ENCODE measurements around the gene POU2F2. TPM values are rescaled to one million over a fixed set of nuclear protein-coding genes. Genes with fewer than 3 reads are reported as not detected.
A peak's percentile ranks its signal among the peaks of the same experiment; 100 is the strongest.
"Not testable (repeated sequence)": the region's sequence is repeated elsewhere in the genome, so short reads cannot be mapped to it uniquely, and the experiment has no call there.

Gene POU2F2
- total RNA-seq, 1 experiment from 2014 or later, result not detected

DNA sequence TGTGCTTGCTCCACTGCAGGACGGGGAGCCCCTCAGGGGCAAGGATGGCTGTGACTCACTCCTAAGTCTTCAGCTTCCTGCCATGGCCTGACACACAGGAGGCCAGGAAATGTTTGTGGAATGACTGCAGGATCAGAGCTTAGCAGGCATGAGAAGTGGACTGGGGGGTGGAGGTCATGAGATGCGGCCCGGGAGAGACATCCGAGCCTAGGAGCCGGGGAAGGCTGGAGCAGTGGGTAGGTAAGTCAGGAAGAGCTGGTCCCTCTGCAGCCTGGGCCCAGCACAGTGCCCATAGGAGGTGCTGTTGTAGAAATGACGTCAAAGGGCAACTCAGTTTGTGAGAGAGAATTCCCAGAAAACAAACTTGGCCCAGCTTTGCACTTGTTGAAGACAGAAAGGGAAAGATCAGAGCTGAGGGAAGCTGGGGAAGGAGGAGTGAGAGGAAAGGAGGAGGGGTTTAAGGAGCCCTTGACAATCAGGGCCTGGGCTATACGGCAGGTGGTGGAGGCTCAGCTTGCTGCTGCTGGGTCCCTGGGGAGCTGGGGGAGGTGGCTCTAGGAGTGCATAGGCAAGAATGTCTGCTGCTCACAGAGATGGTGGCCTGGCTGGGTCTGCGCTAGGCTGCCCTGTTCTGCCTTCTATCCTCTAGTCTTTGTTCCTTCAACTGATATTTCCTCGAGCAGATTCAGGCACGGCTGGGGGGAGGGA is 18.5 kb downstream of the POU2F2 start:
- in situ Hi-C loops (cut with HindIII; ENCODE audit: low pct_unique_long_range_greater_than_20kb, low sequenced_read_pairs), result loop anchor here (25.0 kb wide), 1 partner anchor 324 kb away; the partner anchor contains the start of genes CXCL17 and LIPE
- peak; percentile 68 for DNase-seq (ENCODE audit: low read depth)

DNA sequence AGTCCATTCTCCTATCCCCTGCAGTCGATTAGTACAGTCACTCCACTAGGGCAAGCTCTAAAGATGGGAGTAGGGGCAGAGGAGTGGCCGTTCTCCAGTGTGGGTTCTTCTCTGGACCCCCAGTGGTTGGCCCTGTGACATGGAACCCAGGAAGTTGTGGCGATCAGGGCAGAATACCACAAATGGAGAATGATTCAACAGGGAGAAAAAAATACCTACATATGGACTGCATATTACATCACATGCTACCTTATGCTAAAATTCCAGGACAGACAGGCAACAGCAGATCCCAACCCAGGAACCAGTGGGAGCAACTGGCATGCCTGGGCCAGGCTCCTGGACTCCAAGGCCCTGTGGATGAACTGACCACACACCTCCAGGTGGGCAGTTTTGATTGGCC is 20.4 kb downstream of the POU2F2 start:
- no peak for DNase-seq (ENCODE audit: low read depth)
- in situ Hi-C loops (cut with HindIII; ENCODE audit: low pct_unique_long_range_greater_than_20kb, low sequenced_read_pairs), result loop anchor here (25.0 kb wide), 1 partner anchor 325 kb away; the partner anchor contains the start of genes CXCL17 and LIPE

DNA sequence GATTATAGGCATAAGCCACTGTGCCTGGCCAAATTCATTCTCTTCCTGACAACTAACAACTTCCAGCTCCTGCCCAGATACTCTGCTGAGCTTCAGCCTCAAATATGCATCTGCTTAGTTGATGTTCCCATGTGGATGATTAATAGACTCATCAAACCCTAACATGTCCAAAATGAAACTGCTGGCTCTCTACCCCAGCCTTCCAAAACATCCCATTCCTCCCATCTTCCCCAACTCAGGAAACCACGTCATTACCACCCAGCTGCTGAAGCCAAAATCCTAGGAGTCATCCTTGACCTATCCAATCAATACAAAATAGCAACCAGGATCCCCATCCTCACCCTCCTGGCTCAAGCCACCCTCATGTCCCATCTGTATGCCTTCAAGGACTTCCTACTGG is 20.9 kb downstream of the POU2F2 start:
- no peak for DNase-seq (ENCODE audit: low read depth)
- in situ Hi-C loops (cut with HindIII; ENCODE audit: low pct_unique_long_range_greater_than_20kb, low sequenced_read_pairs), result loop anchor here (25.0 kb wide), 1 partner anchor 326 kb away; the partner anchor contains the start of genes CXCL17 and LIPE

DNA sequence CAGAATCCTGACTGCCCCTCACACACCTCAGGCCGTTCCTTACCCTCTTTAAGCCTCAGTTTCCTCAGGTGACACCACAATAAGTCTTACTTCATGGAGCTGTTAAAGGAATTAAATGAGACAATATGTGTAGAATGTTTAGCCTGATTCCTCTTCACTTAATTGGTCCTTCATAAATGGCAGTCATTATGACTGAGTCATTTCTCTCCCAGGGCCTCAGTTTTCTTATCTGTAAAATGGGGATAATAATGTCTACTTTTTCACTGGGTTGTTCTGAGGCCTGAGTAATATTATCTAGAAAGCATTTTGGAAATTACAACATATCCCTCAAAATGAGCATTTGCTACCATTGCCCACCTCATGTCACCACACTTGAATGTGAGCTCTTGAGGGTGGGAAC is 21.6 kb downstream of the POU2F2 start:
- in situ Hi-C loops (cut with HindIII; ENCODE audit: low pct_unique_long_range_greater_than_20kb, low sequenced_read_pairs), result loop anchor here (25.0 kb wide), 1 partner anchor 327 kb away; the partner anchor contains the start of genes CXCL17 and LIPE
- no peak for DNase-seq (ENCODE audit: low read depth)

DNA sequence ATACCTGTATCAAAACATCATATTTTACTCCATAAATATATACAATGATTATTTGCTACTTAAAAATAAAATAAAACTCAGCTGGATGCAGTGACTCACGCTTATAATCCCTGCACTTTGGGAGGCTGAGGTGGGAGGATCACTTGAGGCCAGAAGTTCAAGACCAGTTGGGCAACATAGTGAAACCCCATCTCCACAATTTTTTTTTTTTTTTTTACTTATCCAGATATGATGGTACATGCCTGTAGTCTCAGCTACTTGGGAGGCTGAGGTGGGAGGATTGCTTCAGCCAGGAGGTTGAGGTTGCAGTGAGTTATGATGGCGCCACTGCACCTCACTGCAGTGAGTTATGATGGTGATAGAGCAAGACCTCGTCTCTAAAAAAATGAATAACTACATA is 22.4 kb downstream of the POU2F2 start:
- no peak for DNase-seq (ENCODE audit: low read depth)
- in situ Hi-C loops (cut with HindIII; ENCODE audit: low pct_unique_long_range_greater_than_20kb, low sequenced_read_pairs), result loop anchor here (25.0 kb wide), 1 partner anchor 327 kb away; the partner anchor contains the start of genes CXCL17 and LIPE

DNA sequence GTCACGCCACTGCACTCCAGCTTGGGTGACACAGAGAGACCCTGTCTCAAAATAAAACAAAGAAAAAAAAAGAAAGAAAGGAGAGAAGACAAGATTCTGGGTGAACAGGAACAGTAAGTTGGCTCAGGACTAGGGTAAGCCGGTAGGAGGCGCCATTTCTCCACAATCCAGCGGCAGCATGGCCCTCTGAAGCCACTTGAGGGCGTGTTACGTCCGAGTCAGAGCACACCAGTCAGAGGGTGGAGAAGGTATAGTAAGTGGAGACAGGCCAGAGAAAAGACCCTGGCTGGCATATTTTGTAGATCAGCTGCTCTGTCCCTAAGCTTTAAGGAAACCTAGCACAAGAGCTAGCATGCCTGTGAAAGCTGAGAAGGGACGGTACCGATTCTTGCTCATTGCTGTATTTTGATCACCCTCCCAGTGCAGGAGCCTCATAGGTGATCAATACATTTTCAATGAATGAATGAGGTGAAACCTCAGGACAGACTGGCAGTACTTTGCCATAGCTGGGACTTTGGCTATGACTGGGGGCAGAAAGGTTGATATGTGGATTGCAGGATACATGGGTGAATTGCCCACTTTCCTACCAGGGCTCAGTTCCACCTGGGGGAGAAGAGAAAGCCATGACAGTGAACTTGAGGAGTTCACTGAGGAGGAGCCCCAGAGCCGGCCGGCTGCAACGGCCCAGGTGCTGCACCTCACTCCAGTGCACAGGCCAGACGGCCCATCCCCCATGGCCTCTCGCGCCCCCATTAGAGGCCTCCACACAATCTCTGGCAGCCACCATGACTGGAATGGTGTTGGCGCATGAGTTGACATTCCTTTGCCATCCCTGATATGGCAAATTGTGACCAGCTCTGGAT is 23.5 kb downstream of the POU2F2 start:
- in situ Hi-C loops (cut with HindIII; ENCODE audit: low pct_unique_long_range_greater_than_20kb, low sequenced_read_pairs), result loop anchor here (25.0 kb wide), 1 partner anchor 329 kb away; the partner anchor contains the start of genes CXCL17 and LIPE
- DNase-seq (ENCODE audit: low read depth), result peak; percentile 59

DNA sequence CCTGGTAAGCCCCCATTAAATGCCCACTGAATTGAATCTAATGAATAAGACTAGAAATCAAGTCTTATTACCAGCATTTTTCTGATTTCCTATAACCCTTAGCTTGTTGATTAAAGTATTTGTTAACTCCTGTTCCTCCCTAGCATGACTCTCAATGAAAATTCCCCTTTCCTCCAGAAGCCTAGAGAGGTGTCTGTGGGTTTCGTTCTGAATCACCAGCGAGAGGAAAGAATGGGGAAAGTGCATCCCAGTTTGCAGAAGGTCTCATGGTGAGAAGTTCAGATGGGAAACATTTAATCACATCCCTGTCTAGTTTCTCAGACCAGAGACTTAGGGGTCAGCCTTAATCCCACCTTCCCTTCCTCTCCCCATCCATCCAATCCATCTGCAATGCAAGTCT is 26.9 kb downstream of the POU2F2 start:
- in situ Hi-C loops (cut with HindIII; ENCODE audit: low pct_unique_long_range_greater_than_20kb, low sequenced_read_pairs), result loop anchor here (25.0 kb wide), 1 partner anchor 332 kb away; the partner anchor contains the start of genes CXCL17 and LIPE
- DNase-seq (ENCODE audit: low read depth), result no peak

DNA sequence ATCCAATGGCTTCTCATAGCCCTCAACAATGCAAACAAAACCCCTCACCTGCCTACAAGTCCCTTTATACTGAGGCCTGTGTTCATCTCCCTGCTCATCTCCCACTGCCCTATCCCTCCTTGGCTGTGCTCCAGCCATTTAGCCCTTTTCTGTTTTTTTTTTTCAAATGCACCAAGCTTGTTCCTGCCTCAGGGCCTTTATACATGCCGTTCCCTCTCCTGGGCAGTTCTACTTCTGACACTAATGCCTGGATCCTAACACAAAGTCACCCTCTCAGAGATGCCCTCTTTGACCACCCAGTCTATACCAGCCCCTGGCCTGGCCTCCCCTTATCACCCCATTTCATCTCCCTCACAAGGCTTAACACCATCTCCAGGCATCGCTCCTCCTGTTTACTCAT is 29.4 kb downstream of the POU2F2 start:
- no peak for DNase-seq (ENCODE audit: low read depth)
- in situ Hi-C loops (cut with HindIII; ENCODE audit: low pct_unique_long_range_greater_than_20kb, low sequenced_read_pairs), result loop anchor here (25.0 kb wide), 1 partner anchor 334 kb away; the partner anchor contains the start of genes CXCL17 and LIPE

DNA sequence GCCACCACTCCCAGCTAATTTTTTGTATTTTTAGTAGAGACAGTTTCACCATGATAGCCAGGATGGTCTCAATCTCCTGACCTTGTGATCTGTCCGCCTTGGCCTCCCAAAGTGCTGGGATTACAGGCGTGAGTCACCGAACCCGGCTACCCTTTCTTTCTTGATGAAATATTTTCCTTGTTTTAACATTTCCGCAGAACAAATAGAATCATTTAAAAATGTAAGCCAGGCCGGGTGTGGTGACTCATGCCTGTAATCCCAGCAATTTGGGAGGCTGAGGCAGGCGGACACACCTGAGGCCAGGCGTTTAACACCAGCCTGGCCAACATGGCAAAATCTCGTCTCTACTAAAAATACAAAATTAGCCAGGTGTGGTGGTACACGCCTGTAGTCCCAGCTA is 32.0 kb downstream of the POU2F2 start:
- not testable (repeated sequence) for DNase-seq (ENCODE audit: low read depth)
- in situ Hi-C loops (cut with HindIII; ENCODE audit: low pct_unique_long_range_greater_than_20kb, low sequenced_read_pairs), result loop anchor here (25.0 kb wide), 1 partner anchor 337 kb away; the partner anchor contains the start of genes CXCL17 and LIPE

DNA sequence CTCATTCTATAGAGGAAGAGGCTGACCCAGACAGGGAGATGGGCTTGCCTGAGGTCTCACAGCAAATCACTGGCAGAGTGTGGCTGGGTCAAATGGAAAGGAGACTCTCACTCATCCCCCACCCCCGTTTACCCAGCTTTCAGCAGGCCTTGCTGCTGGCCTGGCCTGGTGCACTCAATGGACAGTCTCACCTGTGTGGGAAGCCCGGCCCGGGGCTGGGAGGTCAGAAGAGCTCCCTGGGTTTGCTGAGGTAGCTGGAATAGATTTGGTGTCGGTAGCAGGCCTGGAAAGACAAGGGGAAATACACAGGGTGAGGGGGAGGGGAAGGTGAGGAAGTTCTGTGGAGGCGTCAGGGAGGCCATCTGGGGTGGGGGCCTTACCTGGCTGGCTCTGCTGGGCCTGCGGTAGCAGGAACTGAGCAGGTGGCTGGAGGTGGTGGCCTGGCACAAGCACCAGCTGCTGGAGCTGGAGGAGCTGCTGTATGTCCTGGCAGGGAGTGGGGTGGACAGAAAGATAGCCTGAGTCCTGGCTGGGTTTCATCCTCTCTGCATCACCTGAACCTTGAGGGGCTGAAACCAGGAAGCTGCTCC is 32.8 kb downstream of the POU2F2 start:
- in situ Hi-C loops (cut with HindIII; ENCODE audit: low pct_unique_long_range_greater_than_20kb, low sequenced_read_pairs), result no loop called here
- no peak for DNase-seq (ENCODE audit: low read depth)

DNA sequence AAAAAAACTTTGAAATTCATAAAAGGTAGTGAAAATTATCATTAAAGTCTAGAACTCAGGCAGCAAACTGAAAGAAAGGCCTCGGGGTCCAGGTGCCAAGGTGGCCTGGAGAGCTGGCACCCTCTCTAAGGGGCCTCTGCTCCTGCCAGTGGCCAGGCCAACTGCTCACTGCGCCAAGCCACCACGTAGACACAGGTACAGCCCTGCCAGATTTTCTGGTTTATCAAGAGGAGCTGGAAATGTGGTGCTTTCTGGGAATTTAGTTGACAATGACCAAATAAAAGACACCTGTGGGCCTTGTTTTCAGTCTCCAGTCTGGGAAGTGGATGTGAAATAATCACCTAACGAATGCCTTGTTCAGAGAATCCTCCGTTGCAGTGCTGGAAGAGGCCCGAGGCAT is 33.5 kb downstream of the POU2F2 start:
- DNase-seq (ENCODE audit: low read depth), result no peak
- in situ Hi-C loops (cut with HindIII; ENCODE audit: low pct_unique_long_range_greater_than_20kb, low sequenced_read_pairs), result no loop called here

DNA sequence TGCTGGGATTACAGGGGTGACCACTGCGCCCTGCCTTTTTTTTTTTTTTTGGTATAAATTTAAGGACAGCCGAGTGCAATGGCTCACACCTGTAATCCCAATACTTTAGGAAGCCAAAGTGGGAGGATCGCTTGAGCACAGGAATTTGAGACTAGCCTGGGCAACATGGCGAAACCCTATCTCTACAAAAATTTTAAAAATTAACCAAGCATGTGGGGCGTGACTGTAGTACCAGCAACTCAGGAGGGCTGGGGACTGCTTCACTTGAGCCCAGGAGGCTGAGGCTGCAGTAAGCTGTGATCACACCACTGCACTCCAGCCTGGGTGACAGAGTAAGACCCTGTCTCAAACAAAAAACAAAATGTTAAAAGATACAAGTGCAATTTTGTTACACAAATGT is 34.8 kb downstream of the POU2F2 start:
- in situ Hi-C loops (cut with HindIII; ENCODE audit: low pct_unique_long_range_greater_than_20kb, low sequenced_read_pairs), result no loop called here
- no peak for DNase-seq (ENCODE audit: low read depth)

DNA sequence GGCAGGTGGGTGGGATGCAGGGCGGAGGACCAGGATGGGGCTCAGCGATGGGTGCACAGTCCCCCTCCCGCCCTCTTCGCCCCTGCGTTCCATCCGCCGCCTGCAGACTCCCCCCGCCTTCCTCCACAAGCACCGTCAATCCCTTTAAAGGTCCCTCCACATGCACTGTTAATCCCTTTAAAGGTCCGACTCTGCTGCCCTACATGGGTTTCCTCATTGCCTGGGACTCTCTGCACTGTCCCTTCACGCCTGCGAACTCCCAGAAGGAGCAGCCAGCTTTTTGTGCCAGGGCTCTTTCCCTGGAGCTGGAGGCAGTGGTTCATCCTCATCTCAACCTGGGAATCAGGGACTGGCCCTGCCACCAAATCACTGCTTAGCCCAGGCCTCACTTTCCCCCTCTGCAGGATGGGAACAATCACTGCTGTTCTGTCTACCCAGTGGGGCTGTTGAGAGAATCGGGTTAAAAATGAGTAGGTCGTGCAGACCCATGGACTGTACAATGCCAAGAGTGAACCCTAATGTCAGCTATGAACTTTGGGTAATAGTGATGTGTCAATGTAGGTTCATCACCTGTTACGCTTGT is 35.9 kb downstream of the POU2F2 start:
- no peak for DNase-seq (ENCODE audit: low read depth)
- in situ Hi-C loops (cut with HindIII; ENCODE audit: low pct_unique_long_range_greater_than_20kb, low sequenced_read_pairs), result no loop called here

DNA sequence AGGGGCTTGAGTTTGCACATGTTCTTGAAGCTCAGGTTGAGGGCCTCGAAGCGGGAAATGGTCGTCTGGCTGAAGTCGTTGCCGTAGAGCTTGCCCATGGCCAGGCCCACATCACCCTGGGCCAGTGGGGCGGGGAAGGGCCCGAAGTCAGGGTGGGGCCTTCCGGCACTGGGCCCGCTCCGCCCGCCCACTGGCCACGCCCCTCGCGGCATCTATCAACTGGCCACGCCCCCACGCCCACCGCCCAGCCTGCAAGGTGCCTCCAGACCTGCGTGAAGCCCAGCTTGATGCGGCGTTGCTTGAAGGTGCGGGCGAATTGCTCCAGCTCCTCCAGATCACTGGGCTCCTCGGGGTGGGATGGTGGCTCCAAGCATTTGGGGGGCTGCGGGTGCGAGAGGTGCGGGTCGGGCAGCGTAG is 36.4 kb downstream of the POU2F2 start:
- in situ Hi-C loops (cut with HindIII; ENCODE audit: low pct_unique_long_range_greater_than_20kb, low sequenced_read_pairs), result no loop called here
- DNase-seq (ENCODE audit: low read depth), result no peak

DNA sequence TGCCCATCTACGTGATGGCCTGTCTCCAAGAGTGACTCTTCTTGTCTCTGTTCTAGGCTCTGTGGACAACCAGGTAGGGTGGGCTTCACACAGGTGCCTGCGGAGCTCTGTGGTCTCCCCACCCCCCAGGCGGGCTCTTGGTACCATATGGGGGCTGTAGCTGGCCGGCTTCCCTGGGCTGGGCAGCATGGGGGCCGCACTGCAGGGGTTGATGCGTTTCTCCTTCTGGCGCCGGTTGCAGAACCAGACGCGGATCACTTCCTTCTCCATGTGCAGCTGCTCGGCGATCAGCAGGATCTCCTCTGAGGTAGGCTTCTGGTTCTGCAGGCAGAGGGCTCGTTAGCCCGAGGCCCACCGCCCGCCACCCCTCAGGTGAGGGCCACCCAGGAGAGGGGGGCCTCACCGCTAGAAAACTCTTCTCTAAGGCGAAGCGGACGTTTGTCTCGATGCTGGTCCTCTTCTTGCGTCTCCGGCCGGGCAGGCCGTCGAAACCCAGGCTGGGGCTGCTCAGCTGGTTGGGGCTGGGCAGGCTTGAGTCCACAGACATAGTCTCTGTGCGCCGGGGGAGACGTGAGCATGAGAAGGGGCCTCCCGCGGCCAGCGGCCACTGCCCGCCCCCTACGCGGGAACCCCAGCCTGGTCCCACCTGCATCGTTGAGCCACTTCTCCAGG is 37.0 kb downstream of the POU2F2 start:
- in situ Hi-C loops (cut with HindIII; ENCODE audit: low pct_unique_long_range_greater_than_20kb, low sequenced_read_pairs), result no loop called here
- no peak for DNase-seq (ENCODE audit: low read depth)

DNA sequence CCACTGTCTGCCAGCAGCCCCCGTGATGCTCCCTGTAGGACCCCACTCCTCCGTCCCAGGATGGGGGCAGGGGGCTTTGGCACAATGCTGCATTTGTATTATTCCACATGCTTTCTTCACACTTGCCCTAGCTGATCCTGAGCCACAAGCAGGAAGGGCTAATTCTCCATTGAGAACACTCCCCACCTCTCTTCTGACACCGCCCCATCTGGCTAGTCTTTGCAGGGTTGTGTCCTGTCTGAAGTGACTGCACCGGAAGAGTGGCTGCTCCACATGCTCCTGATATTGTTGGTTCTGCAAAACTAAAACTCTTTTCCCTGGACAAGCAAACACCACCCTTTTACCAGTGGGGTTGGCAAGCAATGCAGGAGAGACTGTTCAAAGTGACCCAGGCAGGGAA is 38.3 kb downstream of the POU2F2 start:
- in situ Hi-C loops (cut with HindIII; ENCODE audit: low pct_unique_long_range_greater_than_20kb, low sequenced_read_pairs), result no loop called here
- no peak for DNase-seq (ENCODE audit: low read depth)

DNA sequence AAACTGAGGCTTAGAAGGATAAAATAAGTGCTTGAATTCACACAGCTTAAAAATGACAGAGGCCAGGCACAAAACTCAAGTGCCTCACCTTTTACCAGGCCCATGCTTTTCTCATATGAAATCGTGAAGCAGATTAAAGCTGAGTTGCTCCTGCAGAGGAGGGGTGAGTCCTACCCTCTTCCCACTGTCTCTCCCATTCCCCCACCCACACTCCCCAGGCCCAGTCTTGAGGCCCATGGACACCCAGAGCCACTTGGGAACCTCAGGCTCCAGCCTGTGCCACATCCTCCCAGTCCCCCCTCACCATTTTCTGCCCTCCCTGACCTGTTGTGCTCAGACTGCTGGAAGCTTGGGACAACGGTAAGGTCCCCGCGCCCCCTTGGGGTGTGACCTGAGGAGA is 38.7 kb downstream of the POU2F2 start:
- DNase-seq (ENCODE audit: low read depth), result no peak

DNA sequence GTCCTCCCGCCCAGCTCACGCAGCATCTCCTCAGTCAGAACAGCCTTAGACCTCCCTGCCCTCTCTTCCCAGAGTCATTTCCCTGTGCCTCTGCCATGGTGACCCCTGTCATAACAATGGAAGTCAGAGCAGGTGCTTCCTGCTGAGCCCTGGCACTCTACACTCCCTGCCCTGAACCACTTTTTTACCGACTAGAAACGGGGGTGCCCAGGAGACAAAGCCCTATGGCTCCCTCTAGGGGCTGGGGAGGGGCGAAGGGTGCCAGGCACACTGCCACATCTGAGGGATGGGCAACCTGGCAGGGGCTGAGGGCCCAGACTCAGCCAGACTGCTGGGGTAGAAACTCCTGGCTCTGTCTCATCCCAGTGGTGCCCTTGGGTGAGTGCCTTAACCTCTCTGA is 39.9 kb downstream of the POU2F2 start:
- in situ Hi-C loops (cut with HindIII; ENCODE audit: low pct_unique_long_range_greater_than_20kb, low sequenced_read_pairs), result no loop called here
- no peak for DNase-seq (ENCODE audit: low read depth)

More for the DNA sequence above, 38.7 kb downstream of the POU2F2 start:
- in situ Hi-C loops (cut with HindIII; ENCODE audit: low pct_unique_long_range_greater_than_20kb, low sequenced_read_pairs), result no loop called here
